Mucosa of stomach (tissue), 1 donor: ENCODE measurements around the gene SMC1B.

ENCODE experiments used
- H3K27me3 ChIP-seq: one replicate; pipeline ENCODE4 v1.7.0; 2013; ENCODE audit warnings: mild to moderate bottlenecking, low read length; ENCODE audit not compliant: control insufficient read depth, insufficient read depth
- H3K36me3 ChIP-seq: one replicate; pipeline ENCODE4 v1.7.0; 2013; ENCODE audit warnings: low read length; ENCODE audit not compliant: control insufficient read depth, insufficient read depth
- H3K4me1 ChIP-seq: one replicate; pipeline ENCODE4 v1.7.0; 2013; ENCODE audit warnings: mild to moderate bottlenecking, low read length; ENCODE audit not compliant: control insufficient read depth, insufficient read depth
- H3K4me3 ChIP-seq: one replicate; pipeline ENCODE4 v1.7.0; 2013; ENCODE audit warnings: low read length
- H3K9ac ChIP-seq: one replicate; pipeline ENCODE4 v1.7.0; 2013; ENCODE audit warnings: mild to moderate bottlenecking, low read length, moderate library complexity
- H3K9me3 ChIP-seq: one replicate; pipeline ENCODE4 v1.7.0; 2013; ENCODE audit warnings: mild to moderate bottlenecking, low read length, moderate library complexity; ENCODE audit not compliant: control insufficient read depth
- donor health status: Pancreatic carcinoma.

The SMC1B gene

DNA sequence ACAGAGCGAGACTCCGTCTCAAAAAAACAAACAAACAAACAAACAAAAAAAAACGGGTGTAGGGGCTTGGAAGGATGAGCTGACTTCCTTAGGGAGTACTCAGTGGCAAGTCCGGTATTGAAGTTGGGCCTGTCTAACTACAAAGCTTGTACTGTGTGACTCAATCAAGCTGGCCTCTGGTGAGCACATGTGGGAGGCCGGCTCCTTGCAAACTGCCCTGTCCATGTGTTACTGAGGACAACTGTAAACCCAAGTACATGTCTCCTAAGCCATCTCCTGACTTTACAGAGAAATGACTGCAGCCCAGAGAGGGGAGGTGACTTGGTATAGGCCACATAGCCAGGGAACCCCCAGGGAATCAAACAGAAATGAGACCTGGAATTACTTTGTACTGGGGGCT lies 11.7 kb upstream of the SMC1B start:
- Histone ChIP-seq H3K36me3 (no peaks in the 10 kb centered on the region), H3K4me1 (no peaks in the 10 kb centered on the region), H3K27me3 (no peaks in the 10 kb centered on the region), H3K4me3 (no peak overlapping the region), H3K9ac (no peak overlapping the region), H3K9me3 (no peaks in the 10 kb centered on the region)

GRCh38 chr22:45424241-45424731 lies 10.9 kb upstream of the SMC1B start:
- Histone ChIP-seq H3K4me1 (no peaks in the 10 kb centered on the region), H3K4me3 (no peak overlapping the region), H3K27me3 (no peaks in the 10 kb centered on the region), H3K9me3 (no peaks in the 10 kb centered on the region), H3K36me3 (no peaks in the 10 kb centered on the region), H3K9ac (no peak overlapping the region)

DNA sequence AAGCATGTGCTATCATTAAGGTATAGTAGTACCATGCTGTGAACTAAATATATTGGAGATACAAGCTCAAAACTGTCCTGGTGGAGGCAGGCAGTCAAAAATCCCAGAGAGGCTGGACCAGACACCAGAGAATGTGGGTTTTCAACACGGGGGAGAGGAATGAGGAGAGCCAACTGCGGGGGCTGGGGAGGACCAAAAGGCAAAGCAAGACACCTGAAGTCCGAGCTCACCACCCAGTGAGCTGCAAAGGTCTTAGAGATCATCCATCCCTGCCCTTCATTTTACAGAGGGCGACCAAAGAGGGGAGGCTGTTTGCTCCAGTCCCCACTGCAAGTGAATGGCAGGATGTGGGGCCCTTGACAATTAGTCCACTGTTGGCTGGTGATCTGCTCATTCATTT lies 10.1 kb upstream of the SMC1B start:
- Histone ChIP-seq H3K27me3 (no peaks in the 10 kb centered on the region), H3K9me3 (no peaks in the 10 kb centered on the region), H3K4me3 (no peak overlapping the region), H3K4me1 (no peaks in the 10 kb centered on the region), H3K36me3 (no peaks in the 10 kb centered on the region), H3K9ac (no peak overlapping the region)

GRCh38 chr22:45422237-45422983 lies 9.0 kb upstream of the SMC1B start:
- H3K36me3 ChIP-seq, result no peaks in the 10 kb centered on the region
- H3K4me3 ChIP-seq, result no peak overlapping the region
- no peaks in the 10 kb centered on the region for H3K9me3 ChIP-seq
- no peaks in the 10 kb centered on the region for H3K4me1 ChIP-seq
- no peak overlapping the region for H3K9ac ChIP-seq
- no peaks in the 10 kb centered on the region for H3K27me3 ChIP-seq

DNA sequence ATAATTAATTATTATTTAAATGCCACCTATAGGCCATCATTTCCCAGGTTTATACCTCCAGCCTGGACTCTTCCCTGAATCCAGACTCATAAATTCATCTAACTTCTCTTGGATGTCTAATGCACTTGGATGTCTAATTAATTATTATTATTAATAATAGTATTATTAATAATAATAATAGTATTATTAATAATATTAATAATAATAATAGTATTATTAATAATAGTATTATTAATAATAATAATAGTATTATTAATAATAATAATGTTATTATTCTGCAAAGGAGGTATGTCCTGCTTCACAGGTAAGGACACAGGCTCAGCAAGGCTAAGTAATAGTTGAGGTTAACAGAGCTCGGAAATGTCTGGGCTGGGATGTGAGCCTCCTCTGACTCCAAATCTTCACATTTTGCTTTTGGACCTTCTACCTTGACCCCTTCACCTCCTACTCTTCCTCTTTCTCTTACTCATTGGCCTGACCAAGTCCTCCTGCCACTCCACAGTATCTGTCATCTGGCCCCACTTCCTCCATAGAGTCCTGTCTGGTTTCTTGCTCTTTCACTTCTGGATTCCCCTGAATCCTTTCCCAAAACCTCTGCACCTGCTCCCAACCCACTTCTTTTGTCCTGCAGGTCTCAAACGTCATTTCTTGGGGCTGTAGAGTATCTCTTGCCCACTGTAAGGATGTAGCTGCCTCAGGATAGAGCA lies 8.1 kb upstream of the SMC1B start:
- Histone ChIP-seq H3K27me3 (no peaks in the 10 kb centered on the region), H3K9ac (no peak overlapping the region), H3K4me1 (no peaks in the 10 kb centered on the region), H3K9me3 (no peaks in the 10 kb centered on the region), H3K4me3 (no peak overlapping the region), H3K36me3 (no peaks in the 10 kb centered on the region)

- Histone ChIP-seq H3K27me3 (no peaks in the 10 kb centered on the region), H3K9me3 (no peaks in the 10 kb centered on the region), H3K4me1 (no peaks in the 10 kb centered on the region), H3K9ac (no peak overlapping the region), H3K4me3 (no peak overlapping the region), H3K36me3 (no peaks in the 10 kb centered on the region)
These were observed 7.1 kb upstream of the SMC1B start for GRCh38 chr22:45420539-45420938.

DNA sequence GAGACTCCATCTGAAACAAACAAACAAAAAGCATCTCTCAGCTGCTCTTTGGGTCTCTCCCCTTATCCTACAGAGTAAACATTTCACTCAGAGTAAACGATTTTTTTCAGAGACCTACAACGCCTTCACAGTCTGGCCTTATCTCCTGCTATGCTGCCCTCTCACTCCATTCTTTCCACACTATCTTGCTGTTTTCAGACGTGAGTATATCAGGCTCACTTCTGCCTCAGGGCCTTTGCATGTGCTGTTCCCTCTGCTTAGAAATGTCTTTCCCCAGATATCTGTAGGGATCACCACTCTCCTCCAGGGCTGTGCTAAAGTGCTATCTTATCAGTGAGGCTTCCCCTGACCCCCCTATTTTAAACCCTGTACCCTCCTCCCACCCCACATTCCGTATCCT lies 6.6 kb upstream of the SMC1B start:
- H3K4me1 ChIP-seq, result no peaks in the 10 kb centered on the region
- H3K9ac ChIP-seq, result no peak overlapping the region
- H3K4me3 ChIP-seq, result no peak overlapping the region
- H3K9me3 ChIP-seq, result no peaks in the 10 kb centered on the region
- no peaks in the 10 kb centered on the region for H3K36me3 ChIP-seq
- H3K27me3 ChIP-seq, result no peaks in the 10 kb centered on the region

GRCh38 chr22:45418770-45419138 lies 5.4 kb upstream of the SMC1B start:
- no peaks in the 10 kb centered on the region for H3K36me3 ChIP-seq
- H3K9me3 ChIP-seq, result no peaks in the 10 kb centered on the region
- H3K27me3 ChIP-seq, result no peaks in the 10 kb centered on the region
- no peak overlapping the region for H3K9ac ChIP-seq
- no peak overlapping the region for H3K4me3 ChIP-seq
- no peaks in the 10 kb centered on the region for H3K4me1 ChIP-seq

DNA sequence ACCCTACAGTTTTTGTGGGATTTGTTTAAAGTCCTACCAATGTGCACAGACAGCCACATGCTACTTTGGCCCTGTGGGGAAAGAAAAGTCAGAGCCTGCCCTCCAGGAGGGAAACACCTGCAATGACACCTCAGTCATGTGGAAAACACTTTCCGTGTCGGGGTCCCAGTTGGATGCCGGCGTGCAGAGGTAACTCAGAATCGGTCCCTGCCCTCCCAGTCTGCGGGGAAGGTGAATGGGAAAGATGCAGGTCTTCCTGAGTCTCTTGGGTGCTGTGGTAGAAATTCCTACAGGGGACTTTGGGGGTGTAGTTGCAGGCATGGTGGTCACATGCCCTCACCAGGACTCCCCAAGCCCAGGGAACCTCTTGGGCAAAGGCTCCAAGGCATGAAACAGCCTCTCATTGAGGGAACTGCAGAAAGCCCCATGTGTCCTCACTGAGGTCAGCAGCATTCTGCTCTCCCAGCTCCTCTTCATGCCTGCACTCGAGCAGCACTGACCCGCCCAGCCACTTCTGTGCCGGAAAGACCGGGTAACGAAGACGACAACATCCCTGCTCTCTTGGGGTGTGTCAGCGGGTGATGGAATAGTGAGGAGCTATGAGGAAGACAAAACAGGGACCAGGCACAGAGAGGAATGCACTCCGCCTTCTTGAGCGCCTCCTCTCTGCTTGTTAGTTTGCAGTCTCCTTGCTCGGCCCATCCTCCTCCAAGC lies 4.8 kb upstream of the SMC1B start:
- H3K36me3 ChIP-seq, result no peaks in the 10 kb centered on the region
- H3K4me1 ChIP-seq, result peaks cover 2% of the 10 kb centered on the region
- H3K9ac ChIP-seq, result no peak overlapping the region
- H3K27me3 ChIP-seq, result no peaks in the 10 kb centered on the region
- H3K4me3 ChIP-seq, result no peak overlapping the region
- H3K9me3 ChIP-seq, result no peaks in the 10 kb centered on the region

DNA sequence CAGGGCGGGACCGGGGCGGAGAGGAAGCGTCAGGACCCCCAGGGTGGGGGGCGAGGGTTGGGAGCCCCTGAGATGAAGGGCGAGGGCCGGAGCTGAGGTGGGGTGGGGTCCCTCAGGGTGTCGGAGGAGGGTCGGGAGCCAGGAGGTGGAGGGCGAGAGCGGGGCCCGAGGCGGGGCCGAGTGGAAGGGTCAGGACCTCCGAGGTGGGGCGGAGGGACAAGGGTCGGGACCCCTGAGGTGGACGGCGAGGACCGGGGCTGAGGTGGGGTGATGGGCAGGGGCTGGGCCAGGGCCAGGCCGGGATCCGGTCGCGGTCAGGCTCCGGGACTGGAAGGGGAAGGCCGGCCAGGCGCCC lies 409 bp downstream of the SMC1B start:
- Histone ChIP-seq H3K9ac (no peak overlapping the region), H3K4me3 (no peak overlapping the region), H3K27me3 (no peaks in the 10 kb centered on the region), H3K9me3 (no peaks in the 10 kb centered on the region), H3K36me3 (no peaks in the 10 kb centered on the region), H3K4me1 (peaks cover 6% of the 10 kb centered on the region)

- no peaks in the 10 kb centered on the region for H3K9me3 ChIP-seq
- H3K27me3 ChIP-seq, result no peaks in the 10 kb centered on the region
These were observed 5.6 kb downstream of the SMC1B start for GRCh38 chr22:45407793-45408192.

DNA sequence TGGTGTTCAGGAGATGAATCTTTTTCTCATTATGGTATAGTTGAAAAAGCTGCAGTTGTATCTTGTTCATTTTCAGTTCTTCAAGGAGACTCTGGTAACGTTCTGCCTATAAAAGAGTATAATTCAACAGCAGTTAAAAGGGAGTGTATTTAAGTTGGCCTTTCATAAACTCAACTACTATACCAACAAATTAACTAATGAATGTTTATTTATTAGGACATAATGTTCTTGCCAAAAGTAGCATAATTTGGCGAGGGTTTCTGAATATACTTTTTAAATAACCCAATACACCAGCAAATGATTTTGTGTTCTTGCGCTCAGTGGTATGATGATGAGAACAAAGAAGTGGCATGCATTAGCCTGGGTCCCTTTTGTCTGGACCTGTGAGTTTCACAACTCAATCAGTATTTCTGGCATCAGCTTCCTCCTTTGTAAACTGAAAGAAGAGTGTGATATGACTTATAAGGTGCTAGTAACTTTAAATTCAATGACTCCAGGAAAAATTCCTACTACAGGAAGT lies 10.9 kb downstream of the SMC1B start:
- no peaks in the 10 kb centered on the region for H3K27me3 ChIP-seq
- H3K9ac ChIP-seq, result no peak overlapping the region
- H3K4me3 ChIP-seq, result no peak overlapping the region
- H3K9me3 ChIP-seq, result no peaks in the 10 kb centered on the region
- H3K4me1 ChIP-seq, result no peaks in the 10 kb centered on the region
- H3K36me3 ChIP-seq, result no peaks in the 10 kb centered on the region

More at GRCh38 chr22:45407793-45408192, 5.6 kb downstream of the SMC1B start:
- Histone ChIP-seq H3K4me1 (no peaks in the 10 kb centered on the region), H3K9ac (no peak overlapping the region), H3K4me3 (no peak overlapping the region), H3K36me3 (no peaks in the 10 kb centered on the region)
